HG03442 (cell line): Measurements from ENCODE around the gene BANF1.
"Not testable (repeated sequence)": the region's sequence is repeated elsewhere in the genome, so short reads cannot be mapped to it uniquely, and the experiment has no call there.

Experiments
- ATAC-seq: cut with Tn5 transposase; IDR thresholded peaks from one replicate; pipeline ENCODE4 v1.9.1; 2021; ENCODE audit warnings: mild to moderate bottlenecking, moderate library complexity; ENCODE audit not compliant: unreplicated experiment

Gene BANF1

GRCh38 chr11:66011239-66011784, 9.0 kb downstream of the BANF1 start:
- ATAC-seq, result no peak

- ATAC-seq, result no peak
Measured at GRCh38 chr11:66011785-66012303, 9.5 kb downstream of the BANF1 start, which contains the start of gene CST6. Gene CST6 (plus strand): TSS chr11:66012008. CDS start chr11:66012045, 37 bp downstream.

GRCh38 chr11:66012371-66012945, 10.2 kb downstream of the BANF1 start:
- no peak for ATAC-seq

- no peak for ATAC-seq
Measured at GRCh38 chr11:66012946-66013761, 10.9 kb downstream of the BANF1 start.

GRCh38 chr11:66013762-66014100, 11.4 kb downstream of the BANF1 start:
- no peak for ATAC-seq

GRCh38 chr11:66014804-66015453, 12.6 kb downstream of the BANF1 start:
- ATAC-seq, result no peak

DNA sequence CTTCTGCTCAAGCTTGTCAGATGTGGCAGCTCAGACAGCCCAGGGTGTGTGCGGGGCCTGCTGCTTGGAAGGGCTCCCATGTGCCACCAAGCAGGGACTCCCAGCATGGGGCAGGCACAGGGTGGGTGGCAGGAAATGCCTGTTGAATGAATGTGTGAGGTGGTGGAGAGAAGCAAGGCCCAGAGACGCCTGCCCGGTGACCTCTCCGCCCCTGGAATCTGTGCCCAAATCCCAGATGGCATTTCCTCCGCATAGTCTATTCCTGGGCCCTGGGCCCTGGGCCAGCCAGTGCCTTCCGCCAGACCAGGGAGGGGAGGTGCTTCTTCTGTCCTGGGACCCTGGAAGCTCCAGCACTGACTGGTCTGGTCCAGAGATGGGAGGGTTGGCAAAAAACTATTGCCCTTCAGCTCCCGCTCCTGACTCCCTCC, 13.2 kb downstream of the BANF1 start:
- no peak for ATAC-seq

GRCh38 chr11:66015936-66016792, 13.9 kb downstream of the BANF1 start:
- no peak for ATAC-seq

DNA sequence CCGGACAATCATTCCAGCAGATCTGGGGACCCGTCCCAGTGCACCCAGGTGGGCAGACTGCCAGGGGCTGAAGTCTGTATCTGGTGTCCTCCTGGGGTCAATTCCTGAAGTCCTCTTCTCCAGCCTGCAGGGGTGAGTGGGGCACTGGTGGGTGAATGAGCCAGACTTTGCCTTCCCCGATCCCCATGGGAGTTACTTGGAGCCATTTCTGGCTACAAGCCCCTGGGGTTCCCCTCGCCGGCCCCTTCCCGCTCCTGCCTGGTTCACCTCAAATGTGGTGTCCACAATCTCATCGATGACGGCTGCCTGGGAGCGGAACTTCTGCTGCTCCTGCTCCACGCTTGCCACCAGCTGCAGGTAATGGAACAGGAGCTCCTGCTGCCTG, 14.5 kb downstream of the BANF1 start:
- no peak for ATAC-seq

DNA sequence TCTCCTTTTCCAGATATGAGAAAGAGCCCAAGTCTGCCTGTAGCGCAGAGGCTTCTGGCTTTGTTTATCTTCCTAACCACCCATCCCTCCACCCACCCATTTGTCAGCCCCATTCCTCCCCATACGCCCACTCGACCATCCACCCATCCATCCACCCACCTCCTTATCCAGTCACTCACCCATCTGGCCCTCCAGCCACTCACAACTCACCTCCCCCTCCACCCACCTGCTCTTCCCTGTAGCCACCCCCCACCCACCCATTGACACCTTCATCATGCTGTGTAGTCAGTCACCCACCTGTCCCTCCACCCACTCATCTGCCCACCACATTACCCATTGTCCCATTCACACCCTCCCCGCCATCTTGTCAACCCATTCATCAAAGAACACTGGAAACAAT, 15.0 kb downstream of the BANF1 start:
- no peak for ATAC-seq

GRCh38 chr11:66020212-66020611, 17.9 kb downstream of the BANF1 start:
- no peak for ATAC-seq

DNA sequence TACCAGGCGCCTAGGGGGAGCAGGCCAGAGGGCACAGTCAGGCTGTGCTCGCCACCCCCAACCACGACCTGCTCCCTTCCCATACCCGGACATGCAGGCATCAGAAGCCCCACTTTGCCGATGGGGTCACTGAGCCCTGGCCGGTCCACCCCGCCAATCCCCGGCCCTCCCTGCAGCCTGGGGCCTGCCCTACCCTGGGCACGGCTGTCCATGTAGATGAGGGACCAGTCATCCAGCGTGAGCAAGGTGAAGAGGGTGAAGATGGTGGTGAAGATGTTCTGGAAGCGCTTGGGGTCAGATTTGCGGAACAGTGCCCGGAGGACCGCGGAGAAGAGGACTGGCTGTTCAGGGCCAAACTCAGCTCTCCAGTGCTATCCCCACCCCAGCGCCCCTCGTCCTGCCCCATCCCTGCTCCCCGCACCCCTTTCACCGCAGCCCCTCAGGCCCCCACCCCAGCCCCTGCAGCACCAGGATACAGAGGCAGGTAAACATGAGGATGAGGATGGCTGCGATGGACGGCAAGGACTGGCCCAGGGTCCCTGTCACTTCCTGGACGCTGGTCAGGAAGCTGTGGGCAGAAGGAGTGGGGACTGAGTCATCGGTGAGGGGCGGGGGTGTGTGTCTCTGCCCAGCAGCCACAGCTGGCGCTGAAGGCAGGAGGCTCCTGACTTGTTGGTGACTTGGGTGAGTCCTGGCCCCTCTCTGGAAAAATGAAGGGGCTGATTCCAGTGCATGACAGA, 18.5 kb downstream of the BANF1 start:
- no peak for ATAC-seq

- no peak for ATAC-seq
Measured at GRCh38 chr11:66022401-66023185, 20.3 kb downstream of the BANF1 start.

- ATAC-seq, result not testable (repeated sequence)
Measured at GRCh38 chr11:66023186-66023440, 20.8 kb downstream of the BANF1 start.

DNA sequence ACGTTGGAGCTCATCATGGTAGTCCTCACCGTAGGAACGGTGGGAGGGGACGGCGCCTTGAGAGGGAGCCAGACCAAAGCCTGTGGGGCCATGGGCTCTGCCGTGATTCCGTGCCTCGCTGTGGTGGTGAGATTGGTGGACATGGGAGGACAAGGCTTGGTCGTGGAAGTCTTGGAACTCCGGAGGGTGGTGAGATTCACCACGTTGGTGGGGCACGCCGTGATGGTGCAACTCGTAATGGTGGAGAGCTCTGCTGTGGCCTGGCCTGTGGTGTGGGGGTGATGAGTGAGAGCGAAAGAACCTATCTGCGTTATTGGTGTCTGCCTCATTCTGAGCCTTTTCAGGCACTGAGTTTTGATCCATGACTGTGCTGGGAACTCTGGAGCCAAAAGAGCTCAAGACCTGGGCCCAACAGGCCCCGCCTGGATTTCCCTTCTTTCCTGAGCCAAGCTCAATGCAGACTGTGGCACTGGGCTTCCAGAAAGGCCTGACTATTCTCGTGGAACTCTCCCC, 23.8 kb downstream of the BANF1 start, which contains the start of gene CATSPER1:
Gene CATSPER1, minus strand, starts transcription at position 463 of the 513 bp plus-strand sequence. Its CDS starts 100 bp downstream, at position 363.
- ATAC-seq, result no peak

DNA sequence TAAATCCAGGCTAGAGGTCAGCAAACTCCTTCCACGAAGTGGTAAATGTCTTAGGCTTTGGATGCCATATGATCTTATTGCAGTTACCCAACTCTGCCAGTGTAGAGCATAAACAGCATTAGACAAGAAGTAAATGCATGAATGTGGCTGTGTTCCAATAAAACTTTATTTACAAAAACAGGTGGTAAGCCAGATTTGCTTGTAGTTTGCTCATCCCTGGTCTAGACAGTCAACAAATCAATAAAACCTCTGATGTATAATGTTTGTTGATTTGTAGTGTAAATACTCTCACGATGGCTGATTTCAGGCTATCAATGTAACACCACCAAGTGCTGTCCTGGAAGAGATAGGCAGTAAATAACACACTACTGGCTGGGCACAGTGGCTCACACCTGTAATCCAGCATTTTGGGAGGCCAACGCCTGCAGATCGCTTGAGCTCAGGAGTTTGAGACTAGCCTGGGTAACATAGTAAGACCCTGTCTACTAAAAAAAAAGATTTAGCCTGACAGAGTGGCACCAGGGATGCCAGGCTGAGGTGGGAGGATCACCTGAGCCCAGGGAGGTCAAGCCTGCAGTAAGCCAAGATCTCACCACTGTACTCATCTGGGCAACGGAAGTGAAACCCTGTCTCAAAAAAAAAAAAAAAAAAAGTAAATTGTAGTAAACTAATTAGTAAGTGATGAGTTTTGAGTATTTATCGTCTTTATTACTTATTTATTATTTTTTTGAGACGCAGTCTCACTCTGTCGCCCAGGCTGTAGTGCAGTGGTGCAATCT, 30.8 kb downstream of the BANF1 start:
- ATAC-seq, result no peak

- no peak for ATAC-seq
Measured at GRCh38 chr11:66035653-66036333, 33.5 kb downstream of the BANF1 start.

DNA sequence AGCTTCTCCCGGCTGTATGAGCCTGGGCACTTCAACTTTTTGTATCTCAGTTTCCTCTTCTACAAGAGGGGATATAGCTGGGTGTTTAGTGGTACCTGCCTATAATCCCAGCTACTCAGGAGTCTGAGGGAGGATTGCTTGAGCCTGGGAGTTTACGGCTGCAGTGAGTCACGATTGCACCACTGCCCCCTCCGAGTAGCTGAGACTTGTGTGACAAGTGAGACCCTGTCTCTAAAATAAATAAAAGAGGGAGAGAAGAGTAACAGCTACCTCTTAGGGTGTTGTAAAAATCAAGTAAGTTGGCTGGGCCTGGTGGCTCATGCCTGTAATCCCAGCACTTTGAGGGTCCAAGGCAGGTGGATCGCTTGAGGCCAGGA, 34.0 kb downstream of the BANF1 start:
- no peak for ATAC-seq
